Measurements from ENCODE around the gene AFDN. TPM values are rescaled to one million over a fixed set of nuclear protein-coding genes. Genes with fewer than 3 reads are reported as not detected.

The AFDN gene
- total and polyA plus RNA-seq, 2 experiments from 2014 or later: 66.9 to 200 TPM

GRCh38 chr6:167835260-167835659 lies 8.5 kb downstream of the AFDN start:
- H4K20me1 ChIP-seq (replicated peaks; ENCODE audit: insufficient read depth): peaks cover 52% of the 10 kb centered on the region

More at GRCh38 chr6:167835260-167835659, 8.5 kb downstream of the AFDN start:
- no peak overlapping the region for H3K27ac ChIP-seq (ENCODE audit: low read depth)
- H3K79me2 ChIP-seq (replicated peaks; ENCODE audit: insufficient read depth): peaks cover 100% of the 10 kb centered on the region
- Mint-ChIP-seq H3K36me3 (ENCODE audit: low read depth) (no peaks in the 10 kb centered on the region), H3K27me3 (ENCODE audit: insufficient read depth, low read depth, poor library complexity) (peaks cover 2% of the 10 kb centered on the region), H3K4me1 (peaks cover 47% of the 10 kb centered on the region), H3K9me3 (no peaks in the 10 kb centered on the region), H3K27ac (no peak overlapping the region), H3K4me3 (no peak overlapping the region)
- H3K4me1 ChIP-seq (ENCODE audit: insufficient read depth): peaks cover 51% of the 10 kb centered on the region
- DNase-seq (ENCODE audit: low spot score) (no peak), ATAC-seq (no peak)
- no peaks in the 10 kb centered on the region for H3K36me3 ChIP-seq (ENCODE audit: insufficient read depth)
- H3K27me3 ChIP-seq (ENCODE audit: insufficient read depth): no peaks in the 10 kb centered on the region
- H3K4me2 ChIP-seq: no peak overlapping the region
- TF ChIP-seq NANOG (IDR thresholded peaks at IDR 0.05; ENCODE audit: borderline replicate concordance) (no peak), ZNF114 (CRISPR knock-in tag; IDR thresholded peaks at IDR 0.05) (no peak), EZH2 (IDR thresholded peaks at IDR 0.05; ENCODE audit: low read depth, unreplicated experiment) (no peak), CREB1 (CRISPR knock-in tag; IDR thresholded peaks at IDR 0.05; ENCODE audit: low read depth) (no peak), STAT1 (IDR thresholded peaks at IDR 0.05; ENCODE audit: unreplicated experiment) (no peak), POLR2AphosphoS5 (IDR thresholded peaks at IDR 0.05; ENCODE audit: low read depth) (no peak), REST (IDR thresholded peaks at IDR 0.05; ENCODE audit: unreplicated experiment) (no peak)
- TF ChIP-seq, protein P1, sequence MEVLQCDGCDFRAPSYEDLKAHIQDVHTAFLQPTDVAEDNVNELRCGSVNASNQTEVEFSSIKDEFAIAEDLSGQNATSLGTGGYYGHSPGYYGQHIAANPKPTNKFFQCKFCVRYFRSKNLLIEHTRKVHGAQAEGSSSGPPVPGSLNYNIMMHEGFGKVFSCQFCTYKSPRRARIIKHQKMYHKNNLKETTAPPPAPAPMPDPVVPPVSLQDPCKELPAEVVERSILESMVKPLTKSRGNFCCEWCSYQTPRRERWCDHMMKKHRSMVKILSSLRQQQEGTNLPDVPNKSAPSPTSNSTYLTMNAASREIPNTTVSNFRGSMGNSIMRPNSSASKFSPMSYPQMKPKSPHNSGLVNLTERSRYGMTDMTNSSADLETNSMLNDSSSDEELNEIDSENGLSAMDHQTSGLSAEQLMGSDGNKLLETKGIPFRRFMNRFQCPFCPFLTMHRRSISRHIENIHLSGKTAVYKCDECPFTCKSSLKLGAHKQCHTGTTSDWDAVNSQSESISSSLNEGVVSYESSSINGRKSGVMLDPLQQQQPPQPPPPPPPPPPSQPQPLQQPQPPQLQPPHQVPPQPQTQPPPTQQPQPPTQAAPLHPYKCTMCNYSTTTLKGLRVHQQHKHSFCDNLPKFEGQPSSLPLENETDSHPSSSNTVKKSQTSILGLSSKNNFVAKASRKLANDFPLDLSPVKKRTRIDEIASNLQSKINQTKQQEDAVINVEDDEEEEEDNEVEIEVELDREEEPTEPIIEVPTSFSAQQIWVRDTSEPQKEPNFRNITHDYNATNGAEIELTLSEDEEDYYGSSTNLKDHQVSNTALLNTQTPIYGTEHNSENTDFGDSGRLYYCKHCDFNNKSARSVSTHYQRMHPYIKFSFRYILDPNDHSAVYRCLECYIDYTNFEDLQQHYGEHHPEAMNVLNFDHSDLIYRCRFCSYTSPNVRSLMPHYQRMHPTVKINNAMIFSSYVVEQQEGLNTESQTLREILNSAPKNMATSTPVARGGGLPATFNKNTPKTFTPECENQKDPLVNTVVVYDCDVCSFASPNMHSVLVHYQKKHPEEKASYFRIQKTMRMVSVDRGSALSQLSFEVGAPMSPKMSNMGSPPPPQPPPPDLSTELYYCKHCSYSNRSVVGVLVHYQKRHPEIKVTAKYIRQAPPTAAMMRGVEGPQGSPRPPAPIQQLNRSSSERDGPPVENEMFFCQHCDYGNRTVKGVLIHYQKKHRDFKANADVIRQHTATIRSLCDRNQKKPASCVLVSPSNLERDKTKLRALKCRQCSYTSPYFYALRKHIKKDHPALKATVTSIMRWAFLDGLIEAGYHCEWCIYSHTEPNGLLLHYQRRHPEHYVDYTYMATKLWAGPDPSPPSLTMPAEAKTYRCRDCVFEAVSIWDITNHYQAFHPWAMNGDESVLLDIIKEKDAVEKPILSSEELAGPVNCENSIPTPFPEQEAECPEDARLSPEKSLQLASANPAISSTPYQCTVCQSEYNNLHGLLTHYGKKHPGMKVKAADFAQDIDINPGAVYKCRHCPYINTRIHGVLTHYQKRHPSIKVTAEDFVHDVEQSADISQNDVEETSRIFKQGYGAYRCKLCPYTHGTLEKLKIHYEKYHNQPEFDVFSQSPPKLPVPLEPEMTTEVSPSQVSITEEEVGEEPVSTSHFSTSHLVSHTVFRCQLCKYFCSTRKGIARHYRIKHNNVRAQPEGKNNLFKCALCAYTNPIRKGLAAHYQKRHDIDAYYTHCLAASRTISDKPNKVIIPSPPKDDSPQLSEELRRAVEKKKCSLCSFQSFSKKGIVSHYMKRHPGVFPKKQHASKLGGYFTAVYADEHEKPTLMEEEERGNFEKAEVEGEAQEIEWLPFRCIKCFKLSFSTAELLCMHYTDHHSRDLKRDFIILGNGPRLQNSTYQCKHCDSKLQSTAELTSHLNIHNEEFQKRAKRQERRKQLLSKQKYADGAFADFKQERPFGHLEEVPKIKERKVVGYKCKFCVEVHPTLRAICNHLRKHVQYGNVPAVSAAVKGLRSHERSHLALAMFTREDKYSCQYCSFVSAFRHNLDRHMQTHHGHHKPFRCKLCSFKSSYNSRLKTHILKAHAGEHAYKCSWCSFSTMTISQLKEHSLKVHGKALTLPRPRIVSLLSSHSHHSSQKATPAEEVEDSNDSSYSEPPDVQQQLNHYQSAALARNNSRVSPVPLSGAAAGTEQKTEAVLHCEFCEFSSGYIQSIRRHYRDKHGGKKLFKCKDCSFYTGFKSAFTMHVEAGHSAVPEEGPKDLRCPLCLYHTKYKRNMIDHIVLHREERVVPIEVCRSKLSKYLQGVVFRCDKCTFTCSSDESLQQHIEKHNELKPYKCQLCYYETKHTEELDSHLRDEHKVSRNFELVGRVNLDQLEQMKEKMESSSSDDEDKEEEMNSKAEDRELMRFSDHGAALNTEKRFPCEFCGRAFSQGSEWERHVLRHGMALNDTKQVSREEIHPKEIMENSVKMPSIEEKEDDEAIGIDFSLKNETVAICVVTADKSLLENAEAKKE (CRISPR knock-in tag; IDR thresholded peaks at IDR 0.05): no peak
- no peak overlapping the region for H3K4me3 ChIP-seq
- no peak overlapping the region for H2AFZ ChIP-seq
- no peaks in the 10 kb centered on the region for H3K9me2 ChIP-seq (ENCODE audit: insufficient read depth)
- H3F3A ChIP-seq (replicated peaks; ENCODE audit: low read depth): no peaks in the 10 kb centered on the region
